CD1c-positive myeloid dendritic cell (primary cell): Measurements from ENCODE around the gene NUDT8.

Source experiments
- DNase-seq: peaks from one replicate; pipeline ENCODE4 v3.0.0-alpha.2; 2016; ENCODE audit errors: extremely low spot score

The NUDT8 gene

DNA sequence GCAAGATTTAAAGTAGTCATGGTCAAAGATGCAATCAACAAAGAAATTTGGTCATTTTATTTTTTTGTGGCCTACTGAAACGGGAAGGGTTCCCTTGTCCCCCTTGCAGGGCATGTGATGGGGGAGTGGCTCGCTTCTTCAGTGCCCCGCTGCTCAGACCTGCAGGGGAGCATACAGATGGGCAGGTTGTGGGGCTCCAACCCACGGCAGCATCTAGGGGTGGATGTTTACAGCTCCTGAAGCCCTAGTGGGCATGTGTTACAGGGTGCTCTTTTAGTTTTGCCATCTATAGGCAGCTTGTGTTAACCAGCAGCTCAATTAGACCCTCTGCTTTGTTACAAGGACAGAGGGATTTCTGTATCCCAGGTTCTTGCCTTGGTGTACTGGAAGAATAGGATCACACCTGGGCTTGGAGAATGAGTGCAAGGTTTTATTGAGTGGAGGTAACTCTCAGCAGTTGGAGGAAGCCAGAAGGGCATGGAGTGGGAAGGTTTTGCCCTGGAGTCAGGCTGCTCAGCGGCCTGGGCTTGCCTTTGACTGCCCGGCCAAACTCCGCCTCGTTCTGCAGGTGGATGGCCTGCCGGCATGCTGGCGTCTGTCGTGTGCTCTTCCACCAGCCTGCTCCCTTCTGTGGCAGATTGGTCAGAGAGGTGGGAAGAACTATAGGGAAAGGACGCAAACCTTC, 36.7 kb downstream of the NUDT8 start:
- no peak for DNase-seq

DNA sequence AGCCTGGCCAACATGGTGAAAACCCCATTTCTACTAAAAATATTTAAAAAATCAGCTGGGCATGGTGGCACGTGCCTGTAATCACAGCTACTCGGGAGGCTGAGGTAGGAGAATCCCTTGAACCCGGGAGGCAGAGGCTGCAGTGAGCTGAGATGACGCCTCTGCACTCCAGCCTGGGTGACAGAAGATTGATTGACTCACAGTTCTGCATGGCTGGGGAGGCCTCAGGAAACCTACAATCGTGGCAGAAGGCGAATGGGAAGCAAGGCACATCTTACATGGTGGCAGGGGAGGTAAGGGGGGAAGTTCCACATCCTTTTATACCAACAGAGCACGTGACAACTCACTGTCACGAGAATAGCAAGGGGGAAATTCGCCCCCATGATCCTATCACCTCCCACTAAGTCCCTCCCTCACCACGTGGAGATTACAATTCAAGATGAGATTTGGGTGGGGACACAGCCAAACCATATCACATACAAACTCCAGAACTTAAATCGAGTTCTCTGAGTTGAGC, 40.8 kb downstream of the NUDT8 start:
- DNase-seq: peak; percentile 26

DNA sequence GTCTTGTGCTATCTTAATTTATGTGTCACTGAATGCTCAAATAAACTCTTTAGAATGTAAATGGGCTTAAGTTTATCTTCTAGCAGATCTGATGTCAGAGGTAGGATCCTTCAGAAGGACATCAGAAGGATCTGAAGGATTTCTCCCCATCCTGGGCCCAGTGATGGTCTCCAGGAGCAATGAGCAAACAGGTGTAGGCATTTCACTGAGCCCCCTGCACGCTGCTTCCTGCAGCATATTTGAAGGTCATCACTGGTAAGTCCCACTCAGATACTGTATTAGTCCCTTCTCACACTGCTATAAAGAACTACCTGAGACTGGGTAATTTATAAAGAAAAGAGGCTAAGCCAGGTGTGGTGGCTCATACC, 41.6 kb downstream of the NUDT8 start:
- no peak for DNase-seq

DNA sequence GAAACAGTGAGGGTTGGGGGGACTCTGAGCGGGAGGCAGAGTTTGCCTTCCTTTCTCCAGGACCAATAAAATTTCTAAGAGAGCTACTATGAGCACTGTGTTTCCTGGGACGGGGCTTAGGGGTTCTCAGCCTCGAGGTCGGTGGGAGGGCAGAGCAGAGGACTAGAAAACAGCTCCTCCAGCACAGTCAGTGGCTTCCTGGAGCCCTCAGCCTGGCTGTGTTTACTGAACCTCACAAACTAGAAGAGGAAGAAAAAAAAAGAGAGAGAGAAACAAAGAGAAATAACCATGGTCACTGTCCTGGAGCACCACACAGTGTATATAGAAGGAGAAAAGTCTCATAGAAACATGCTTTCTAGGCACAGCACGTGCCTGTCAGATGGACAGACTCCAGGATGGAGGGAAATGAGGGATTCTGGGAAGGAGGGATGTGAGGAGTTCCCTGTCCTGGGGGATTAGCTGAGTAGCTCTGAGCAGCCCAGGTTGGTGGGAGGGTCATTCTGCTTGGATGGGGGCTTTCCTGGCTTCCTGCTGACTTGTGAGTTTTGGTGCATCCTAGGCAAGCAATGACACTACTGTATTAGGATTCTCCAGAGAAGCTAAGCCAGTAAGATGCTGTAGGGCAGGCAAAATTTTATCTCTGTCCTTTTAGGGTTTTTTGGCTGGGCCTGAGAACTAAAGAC, 43.0 kb downstream of the NUDT8 start:
- DNase-seq: no peak

DNA sequence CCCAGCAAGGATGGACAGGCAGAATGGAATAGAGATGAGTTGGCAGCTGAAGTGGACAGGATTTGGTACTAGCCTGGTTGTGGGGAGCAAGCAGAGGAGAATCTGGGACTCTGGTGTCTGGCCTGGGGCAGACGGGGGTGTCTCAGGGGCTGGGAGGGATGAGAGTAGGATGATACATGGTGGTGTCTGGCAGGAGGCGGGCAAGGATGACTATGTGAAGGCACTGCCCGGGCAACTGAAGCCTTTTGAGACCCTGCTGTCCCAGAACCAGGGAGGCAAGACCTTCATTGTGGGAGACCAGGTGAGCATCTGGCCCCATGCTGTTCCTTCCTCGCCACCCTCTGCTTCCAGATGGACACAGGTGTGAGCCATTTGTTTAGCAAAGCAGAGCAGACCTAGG, 43.8 kb downstream of the NUDT8 start:
- DNase-seq: no peak

DNA sequence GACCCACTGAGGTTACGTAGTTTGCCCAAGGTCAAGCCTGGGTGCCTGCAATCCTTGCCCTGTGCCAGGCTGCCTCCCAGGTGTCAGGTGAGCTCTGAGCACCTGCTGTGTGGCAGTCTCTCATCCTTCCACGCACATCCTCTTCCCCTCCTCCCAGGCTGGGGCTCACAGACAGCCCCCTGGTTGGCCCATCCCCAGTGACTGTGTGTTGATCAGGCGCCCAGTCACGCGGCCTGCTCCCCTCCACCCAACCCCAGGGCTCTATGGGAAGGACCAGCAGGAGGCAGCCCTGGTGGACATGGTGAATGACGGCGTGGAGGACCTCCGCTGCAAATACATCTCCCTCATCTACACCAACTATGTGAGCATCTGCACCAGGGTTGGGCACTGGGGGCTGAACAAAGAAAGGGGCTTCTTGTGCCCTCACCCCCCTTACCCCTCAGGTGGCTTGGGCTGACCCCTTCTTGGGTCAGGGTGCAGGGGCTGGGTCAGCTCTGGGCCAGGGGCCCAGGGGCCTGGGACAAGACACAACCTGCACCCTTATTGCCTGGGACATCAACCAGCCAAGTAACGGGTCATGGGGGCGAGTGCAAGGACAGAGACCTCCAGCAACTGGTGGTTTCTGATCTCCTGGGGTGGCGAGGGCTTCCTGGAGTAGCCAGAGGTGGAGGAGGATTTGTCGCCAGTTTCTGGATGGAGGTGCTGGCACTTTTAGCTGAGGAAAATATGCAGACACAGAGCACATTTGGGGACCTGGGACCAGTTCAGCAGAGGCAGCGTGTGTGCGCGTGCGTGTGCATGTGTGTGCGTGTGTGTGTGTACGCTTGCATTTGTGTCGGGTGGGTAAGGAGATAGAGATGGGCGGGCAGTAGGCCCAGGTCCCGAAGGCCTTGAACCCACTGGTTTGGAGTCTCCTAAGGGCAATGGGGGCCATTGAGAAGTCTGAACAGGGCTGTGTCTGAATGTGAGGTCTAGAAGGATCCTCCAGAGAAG, 44.6 kb downstream of the NUDT8 start:
- no peak for DNase-seq

DNA sequence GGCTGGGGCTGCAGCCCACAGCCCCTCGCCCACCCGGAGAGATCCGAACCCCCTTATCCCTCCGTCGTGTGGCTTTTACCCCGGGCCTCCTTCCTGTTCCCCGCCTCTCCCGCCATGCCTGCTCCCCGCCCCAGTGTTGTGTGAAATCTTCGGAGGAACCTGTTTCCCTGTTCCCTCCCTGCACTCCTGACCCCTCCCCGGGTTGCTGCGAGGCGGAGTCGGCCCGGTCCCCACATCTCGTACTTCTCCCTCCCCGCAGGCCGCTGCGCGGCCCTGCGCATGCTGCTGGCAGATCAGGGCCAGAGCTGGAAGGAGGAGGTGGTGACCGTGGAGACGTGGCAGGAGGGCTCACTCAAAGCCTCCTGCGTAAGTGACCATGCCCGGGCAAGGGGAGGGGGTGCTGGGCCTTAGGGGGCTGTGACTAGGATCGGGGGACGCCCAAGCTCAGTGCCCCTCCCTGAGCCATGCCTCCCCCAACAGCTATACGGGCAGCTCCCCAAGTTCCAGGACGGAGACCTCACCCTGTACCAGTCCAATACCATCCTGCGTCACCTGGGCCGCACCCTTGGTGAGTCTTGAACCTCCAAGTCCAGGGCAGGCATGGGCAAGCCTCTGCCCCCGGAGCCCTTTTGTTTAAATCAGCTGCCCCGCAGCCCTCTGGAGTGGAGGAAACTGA, 45.4 kb downstream of the NUDT8 start:
- peak; percentile 85 for DNase-seq

DNA sequence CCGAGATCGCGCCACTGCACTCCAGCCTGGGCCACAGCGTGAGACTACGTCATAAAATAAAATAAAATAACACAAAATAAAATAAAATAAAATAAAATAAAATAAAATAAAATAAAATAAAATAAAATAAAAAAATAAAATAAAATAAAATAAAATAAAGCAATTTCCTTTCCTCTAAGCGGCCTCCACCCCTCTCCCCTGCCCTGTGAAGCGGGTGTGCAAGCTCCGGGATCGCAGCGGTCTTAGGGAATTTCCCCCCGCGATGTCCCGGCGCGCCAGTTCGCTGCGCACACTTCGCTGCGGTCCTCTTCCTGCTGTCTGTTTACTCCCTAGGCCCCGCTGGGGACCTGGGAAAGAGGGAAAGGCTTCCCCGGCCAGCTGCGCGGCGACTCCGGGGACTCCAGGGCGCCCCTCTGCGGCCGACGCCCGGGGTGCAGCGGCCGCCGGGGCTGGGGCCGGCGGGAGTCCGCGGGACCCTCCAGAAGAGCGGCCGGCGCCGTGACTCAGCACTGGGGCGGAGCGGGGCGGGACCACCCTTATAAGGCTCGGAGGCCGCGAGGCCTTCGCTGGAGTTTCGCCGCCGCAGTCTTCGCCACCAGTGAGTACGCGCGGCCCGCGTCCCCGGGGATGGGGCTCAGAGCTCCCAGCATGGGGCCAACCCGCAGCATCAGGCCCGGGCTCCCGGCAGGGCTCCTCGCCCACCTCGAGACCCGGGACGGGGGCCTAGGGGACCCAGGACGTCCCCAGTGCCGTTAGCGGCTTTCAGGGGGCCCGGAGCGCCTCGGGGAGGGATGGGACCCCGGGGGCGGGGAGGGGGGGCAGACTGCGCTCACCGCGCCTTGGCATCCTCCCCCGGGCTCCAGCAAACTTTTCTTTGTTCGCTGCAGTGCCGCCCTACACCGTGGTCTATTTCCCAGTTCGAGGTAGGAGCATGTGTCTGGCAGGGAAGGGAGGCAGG, 46.2 kb downstream of the NUDT8 start, which contains the start of gene GSTP1:
Gene GSTP1 (plus strand): TSS at position 566 of the 958 bp plus-strand sequence. CDS start 32 bp downstream, at position 598.
- peak; percentile 87 for DNase-seq

DNA sequence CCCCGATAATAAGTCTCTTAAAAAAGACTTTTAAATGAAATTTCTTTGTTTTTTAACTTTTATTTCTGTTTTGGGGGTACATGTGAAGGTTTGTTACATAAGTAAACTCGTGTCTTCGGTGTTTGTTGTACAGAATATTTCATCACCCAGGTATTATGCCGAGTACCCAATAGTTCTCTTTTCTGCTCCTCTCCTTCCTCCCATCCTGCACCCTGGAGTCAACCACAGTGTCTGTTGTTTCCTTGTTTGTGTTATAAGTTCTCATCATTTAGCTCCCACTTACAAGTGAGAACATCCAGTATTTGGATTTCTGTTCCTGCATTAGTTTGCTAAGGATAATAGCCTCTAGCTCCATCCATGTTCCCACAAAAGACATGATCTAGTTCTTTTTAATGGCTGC, 47.7 kb downstream of the NUDT8 start:
- no peak for DNase-seq

DNA sequence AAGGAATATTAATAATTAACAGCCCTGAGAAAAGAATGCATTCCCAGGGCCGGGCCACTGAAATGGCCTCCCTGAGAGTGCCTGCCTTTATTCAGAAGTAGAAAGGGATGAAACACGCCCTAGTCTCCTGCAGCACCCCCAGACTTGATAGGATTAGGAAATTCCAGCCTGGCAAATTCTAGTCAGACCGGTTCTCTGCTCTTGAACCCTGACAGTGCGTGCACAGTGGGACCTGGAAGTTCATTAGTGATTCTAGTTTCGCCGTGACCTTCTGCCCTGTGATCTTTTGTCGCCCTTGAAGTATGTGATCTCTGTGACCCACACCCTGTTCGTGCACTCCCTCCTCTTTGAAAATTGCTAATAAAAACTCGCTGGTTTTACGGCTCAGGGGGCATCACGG, 48.3 kb downstream of the NUDT8 start:
- DNase-seq: no peak

DNA sequence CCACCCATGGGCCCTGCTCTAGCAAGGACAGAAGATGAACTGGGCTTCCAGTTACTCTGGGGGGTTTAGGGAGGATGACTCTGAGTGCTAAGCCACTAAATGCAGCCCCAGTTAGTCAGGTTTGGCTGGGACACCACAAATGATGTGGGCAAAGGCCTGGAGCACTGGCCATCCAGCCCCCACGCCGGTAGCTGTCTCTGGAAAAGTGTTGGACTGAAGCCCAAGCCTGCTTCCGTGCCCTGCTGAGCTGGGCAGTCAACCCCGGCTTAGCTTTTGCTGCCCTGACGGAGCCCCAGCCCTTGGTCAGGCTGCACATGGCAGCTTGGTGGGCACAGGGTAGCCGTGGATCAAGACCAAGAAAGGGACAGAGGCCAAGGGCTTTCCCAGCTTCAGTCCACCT, 51.8 kb downstream of the NUDT8 start:
- no peak for DNase-seq
